ENCODE data around the gene DDX3X. TPM values are rescaled to one million over a fixed set of nuclear protein-coding genes. Genes with fewer than 3 reads are reported as not detected.

The DDX3X gene
- total and polyA plus RNA-seq, 2 of the 13 experiments (the other 11 are each of a cell fraction or from before 2014, with no cell fraction given): 53.5 to 239 TPM

DNA sequence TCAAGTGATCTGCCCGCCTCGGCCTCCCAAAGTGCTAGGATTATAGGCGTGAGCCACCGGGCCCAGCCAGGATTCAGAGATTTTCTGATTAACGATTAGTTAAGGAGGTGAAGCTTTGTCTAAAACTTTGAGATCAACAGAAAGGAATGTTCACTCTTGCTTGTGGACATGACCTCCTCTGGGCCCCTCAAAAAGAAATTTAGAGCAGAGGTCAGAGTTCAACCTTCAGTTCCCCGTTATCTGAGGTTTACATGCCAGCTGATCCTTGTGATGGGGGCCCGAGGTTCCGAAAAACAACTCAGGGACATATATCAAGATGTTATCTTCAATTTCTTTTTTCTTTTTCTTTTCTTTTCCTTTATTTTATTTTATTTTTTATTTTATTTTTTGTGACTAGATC, 54.6 kb downstream of the DDX3X start:
- peak overlapping the region; percentile 65 for H3K27ac ChIP-seq (ENCODE audit: extremely low read length, insufficient read depth, low read length)
- H3K9ac ChIP-seq (ENCODE audit: insufficient read depth, low read depth, low read length): peak overlapping the region; percentile 15; the same call in 1 of the 2 replicates
- ATAC-seq (no peak), FAIRE-seq (peak; percentile 23), DNase-seq (ENCODE audit: low spot score) (peak; percentile 53)
- H4K20me1 ChIP-seq (ENCODE audit: insufficient read depth, low read length): no peaks in the 10 kb centered on the region
- no peak overlapping the region for H2AFZ ChIP-seq (ENCODE audit: low read length)
- no peaks in the 10 kb centered on the region for H3K79me2 ChIP-seq (ENCODE audit: insufficient read depth, low read length)
- H3K9me3 ChIP-seq (ENCODE audit: low read length): no peaks in the 10 kb centered on the region
- no TSS peak for BruUV-seq (replicated peaks)
- CTCF ChIA-PET (ENCODE audit: low intra/inter-chr PET ratio, low total read pairs): no interaction called here
- H3K36me3 ChIP-seq (replicated peaks in 1 of 2; ENCODE audit: control insufficient read depth in 1 of 2, insufficient read depth in 2 of 2, low read length in 2 of 2): no peaks in the 10 kb centered on the region
- H3K4me2 ChIP-seq (ENCODE audit: low read depth, low read length): peak overlapping the region; percentile 52
- intact Hi-C loops (cut with micrococcal nuclease; ENCODE audit: unreplicated experiment): no loop called here
- H3K4me1 ChIP-seq (ENCODE audit: insufficient read depth, low read length): peaks cover 59% of the 10 kb centered on the region
- H3K27me3 ChIP-seq (ENCODE audit: control insufficient read depth in 1 of 2, insufficient read depth in 2 of 2, low read length in 2 of 2): no peaks in the 10 kb centered on the region
- 0% methylated on average over 7 of the region's 8 CpGs for WGBS (ENCODE audit: low lambda C conversion rate)
- in situ Hi-C loops (cut with HindIII; ENCODE audit: extremely low pct_ligation_motif_present, low pct_unique_long_range_greater_than_20kb): no loop called here
- peak overlapping the region in 1 of 3 experiments; percentile 28; a peak in 3 of 6 replicates for H3K4me3 ChIP-seq (replicated peaks in 1 of 3; ENCODE audit: insufficient read depth in 1 of 3, low read depth in 2 of 3, low read length in 3 of 3)
- POLR2A ChIA-PET: no interaction called here
- TF ChIP-seq ZSCAN9 (CRISPR knock-in tag; IDR thresholded peaks at IDR 0.05; ENCODE audit: borderline replicate concordance) (no peak), BHLHE40 (IDR thresholded peaks at IDR 0.05; ENCODE audit: low read length) (no peak), RBAK (CRISPR knock-in tag; IDR thresholded peaks at IDR 0.05) (no peak), TCF7 (IDR thresholded peaks at IDR 0.05; ENCODE audit: low read depth) (no peak), GATAD2A (CRISPR knock-in tag; IDR thresholded peaks at IDR 0.05) (0 out of 2 replicates have a peak, but pooled peaks have one; percentile 19), ARNT2 (CRISPR knock-in tag; IDR thresholded peaks at IDR 0.05; ENCODE audit: low read depth) (no peak), ZBTB10 (CRISPR knock-in tag; IDR thresholded peaks at IDR 0.05; ENCODE audit: borderline replicate concordance) (peak; percentile 29; the same call in 1 of the 2 replicates), RARA (CRISPR knock-in tag; IDR thresholded peaks at IDR 0.05) (peak; percentile 51; the same call in 1 of the 2 replicates), TFAP4 (IDR thresholded peaks at IDR 0.05; ENCODE audit: borderline replicate concordance, low read depth) (peak; percentile 76; the same call in 1 of the 2 replicates), ZNF598 (CRISPR knock-in tag; IDR thresholded peaks at IDR 0.05; ENCODE audit: borderline replicate concordance) (no peak), TCF12 (IDR thresholded peaks at IDR 0.05) (no peak), TCF12 (CRISPR knock-in tag; IDR thresholded peaks at IDR 0.05) (no peak), RBFOX2 (IDR thresholded peaks at IDR 0.05; ENCODE audit: low read depth, low read length) (no peak), RAD21 (CRISPR knock-in tag; IDR thresholded peaks at IDR 0.05) (no peak), SOX5 (CRISPR knock-in tag; IDR thresholded peaks at IDR 0.05; ENCODE audit: borderline replicate concordance) (no peak), NR2F6 (IDR thresholded peaks at IDR 0.05) (peak; percentile 62), NR2F6 (CRISPR knock-in tag; IDR thresholded peaks at IDR 0.05) (0 out of 2 replicates have a peak, but pooled peaks have one; percentile 25), RXRB (CRISPR knock-in tag; IDR thresholded peaks at IDR 0.05; ENCODE audit: borderline replicate concordance) (peak; percentile 42; the same call in 1 of the 2 replicates)
- TF ChIP-seq, protein P1, sequence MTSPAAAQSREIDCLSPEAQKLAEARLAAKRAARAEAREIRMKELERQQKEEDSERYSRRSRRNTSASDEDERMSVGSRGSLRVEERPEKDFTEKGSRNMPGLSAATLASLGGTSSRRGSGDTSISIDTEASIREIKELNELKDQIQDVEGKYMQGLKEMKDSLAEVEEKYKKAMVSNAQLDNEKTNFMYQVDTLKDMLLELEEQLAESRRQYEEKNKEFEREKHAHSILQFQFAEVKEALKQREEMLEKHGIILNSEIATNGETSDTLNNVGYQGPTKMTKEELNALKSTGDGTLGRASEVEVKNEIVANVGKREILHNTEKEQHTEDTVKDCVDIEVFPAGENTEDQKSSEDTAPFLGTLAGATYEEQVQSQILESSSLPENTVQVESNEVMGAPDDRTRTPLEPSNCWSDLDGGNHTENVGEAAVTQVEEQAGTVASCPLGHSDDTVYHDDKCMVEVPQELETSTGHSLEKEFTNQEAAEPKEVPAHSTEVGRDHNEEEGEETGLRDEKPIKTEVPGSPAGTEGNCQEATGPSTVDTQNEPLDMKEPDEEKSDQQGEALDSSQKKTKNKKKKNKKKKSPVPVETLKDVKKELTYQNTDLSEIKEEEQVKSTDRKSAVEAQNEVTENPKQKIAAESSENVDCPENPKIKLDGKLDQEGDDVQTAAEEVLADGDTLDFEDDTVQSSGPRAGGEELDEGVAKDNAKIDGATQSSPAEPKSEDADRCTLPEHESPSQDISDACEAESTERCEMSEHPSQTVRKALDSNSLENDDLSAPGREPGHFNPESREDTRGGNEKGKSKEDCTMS (CRISPR knock-in tag; conservative IDR thresholded peaks at IDR 0.05): no peak
- TF ChIP-seq, protein P2, sequence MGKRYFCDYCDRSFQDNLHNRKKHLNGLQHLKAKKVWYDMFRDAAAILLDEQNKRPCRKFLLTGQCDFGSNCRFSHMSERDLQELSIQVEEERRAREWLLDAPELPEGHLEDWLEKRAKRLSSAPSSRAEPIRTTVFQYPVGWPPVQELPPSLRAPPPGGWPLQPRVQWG (CRISPR knock-in tag; IDR thresholded peaks at IDR 0.05; ENCODE audit: borderline replicate concordance, low read depth): no peak

All from HepG2 (cell line).